Measurements from ENCODE around the gene USP50. TPM values are rescaled to one million over a fixed set of nuclear protein-coding genes. Genes with fewer than 3 reads are reported as not detected.

Gene USP50
- polyA plus RNA-seq, 1 experiment: not detected

Small RNAs within 50 kb of the gene (small RNA-seq; reads per million reads assigned to genes)
- not detected for gene RNA5SP395 (ENCODE audit: insufficient read length, low read depth, low replicate concordance)

Other genes with a start within 250 kb of the USP50 start
- 17.1 and 21.9 TPM in 2 replicates for gene GABPB1, start 191.5 kb downstream of the USP50 start, polyA plus RNA-seq (2011; rRNA removed)
- 35.2 and 53.3 TPM in 2 replicates for gene USP8, start 122.3 kb downstream of the USP50 start, polyA plus RNA-seq (2011; rRNA removed)
- gene TRPM7, start 140.1 kb upstream of the USP50 start, polyA plus RNA-seq (2011; rRNA removed): 9.9 and 22.9 TPM in 2 replicates
- gene SPPL2A, start 219.0 kb upstream of the USP50 start, polyA plus RNA-seq (2011; rRNA removed): 48.6 and 84.5 TPM in 2 replicates